ENCODE measurements around the gene MDFIC.

Gene MDFIC

GRCh38 chr7:115009736-115010440 is 88.0 kb downstream of the MDFIC start:
- H3K4me3 ChIP-seq (ENCODE audit: low read depth, low read length): no peak overlapping the region

GRCh38 chr7:115010441-115010820 is 88.5 kb downstream of the MDFIC start:
- TF ChIP-seq CTCF (IDR thresholded peaks at IDR 0.05; ENCODE audit: low read depth, low read length): no peak
- Histone ChIP-seq H3K27ac (no peak overlapping the region), H3K9me3 (ENCODE audit: severe bottlenecking) (no peaks in the 10 kb centered on the region), H3K27me3 (ENCODE audit: insufficient read depth, low read depth, severe bottlenecking) (no peaks in the 10 kb centered on the region), H3K36me3 (no peaks in the 10 kb centered on the region), H3K4me3 (ENCODE audit: low read depth, low read length) (no peak overlapping the region)
- DNase-seq: no peak

More at GRCh38 chr7:115009736-115010440, 88.0 kb downstream of the MDFIC start:
- Histone ChIP-seq H3K27me3 (ENCODE audit: insufficient read depth, low read depth, severe bottlenecking) (no peaks in the 10 kb centered on the region), H3K9me3 (ENCODE audit: severe bottlenecking) (no peaks in the 10 kb centered on the region), H3K36me3 (no peaks in the 10 kb centered on the region), H3K27ac (no peak overlapping the region)
- DNase-seq: no peak
- no peak for TF ChIP-seq CTCF (IDR thresholded peaks at IDR 0.05; ENCODE audit: low read depth, low read length)

- no peaks in the 10 kb centered on the region for H3K36me3 ChIP-seq
- no peaks in the 10 kb centered on the region for H3K9me3 ChIP-seq (ENCODE audit: severe bottlenecking)
- DNase-seq: no peak
- no peak for TF ChIP-seq CTCF (IDR thresholded peaks at IDR 0.05; ENCODE audit: low read depth, low read length)
- H3K27ac ChIP-seq: no peak overlapping the region
- no peaks in the 10 kb centered on the region for H3K27me3 ChIP-seq (ENCODE audit: insufficient read depth, low read depth, severe bottlenecking)
- no peak overlapping the region for H3K4me3 ChIP-seq (ENCODE audit: low read depth, low read length)
Observed at GRCh38 chr7:115013886-115014285, 92.0 kb downstream of the MDFIC start.

- TF ChIP-seq CTCF (IDR thresholded peaks at IDR 0.05; ENCODE audit: low read depth, low read length): no peak
- Histone ChIP-seq H3K27me3 (ENCODE audit: insufficient read depth, low read depth, severe bottlenecking) (no peaks in the 10 kb centered on the region), H3K4me3 (ENCODE audit: low read depth, low read length) (no peak overlapping the region), H3K9me3 (ENCODE audit: severe bottlenecking) (no peaks in the 10 kb centered on the region), H3K36me3 (no peaks in the 10 kb centered on the region), H3K27ac (no peak overlapping the region)
- no peak for DNase-seq
Observed at GRCh38 chr7:115014794-115015193, 92.9 kb downstream of the MDFIC start.

GRCh38 chr7:115015619-115016018 is 93.7 kb downstream of the MDFIC start:
- TF ChIP-seq CTCF (IDR thresholded peaks at IDR 0.05; ENCODE audit: low read depth, low read length): no peak
- DNase-seq: no peak
- H3K36me3 ChIP-seq: no peaks in the 10 kb centered on the region
- H3K4me3 ChIP-seq (ENCODE audit: low read depth, low read length): no peak overlapping the region
- H3K27me3 ChIP-seq (ENCODE audit: insufficient read depth, low read depth, severe bottlenecking): no peaks in the 10 kb centered on the region
- no peaks in the 10 kb centered on the region for H3K9me3 ChIP-seq (ENCODE audit: severe bottlenecking)
- no peak overlapping the region for H3K27ac ChIP-seq
